GOT3 (cell line): ENCODE data around the gene BPIFB2.

Experiments
- DNase-seq: peaks from one replicate; lab custom pipeline; 2025; ENCODE audit warnings: mixed read lengths; lab: John Stamatoyannopoulos, UW

BPIFB2 gene

GRCh38 chr20:33068251-33068939, 60.9 kb downstream of the BPIFB2 start:
- DNase-seq, result no peak

- DNase-seq, result no peak
Measured at GRCh38 chr20:33069673-33070072, 62.2 kb downstream of the BPIFB2 start.

- no peak for DNase-seq
Measured at GRCh38 chr20:33070111-33071053, 62.9 kb downstream of the BPIFB2 start.

- DNase-seq, result no peak
Measured at GRCh38 chr20:33071198-33071597, 63.7 kb downstream of the BPIFB2 start.

DNA sequence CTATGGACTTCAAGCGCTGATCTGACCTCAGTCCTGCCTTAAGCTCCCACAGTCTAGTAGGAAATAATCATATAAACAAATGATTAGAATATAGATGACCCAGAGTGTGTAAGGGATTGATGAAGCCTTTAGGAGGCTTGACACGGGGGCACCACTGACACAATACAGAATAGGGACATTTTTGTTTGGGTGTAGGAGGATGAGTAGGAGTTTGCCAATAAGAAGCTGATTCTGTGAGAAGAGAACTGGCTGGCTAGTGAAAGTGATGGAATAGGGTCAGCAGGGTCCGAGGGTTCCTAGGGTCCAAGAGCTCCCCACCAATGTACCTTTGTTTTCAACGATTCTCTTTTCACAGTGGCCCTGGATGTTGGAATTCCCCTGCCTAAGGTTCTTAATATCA, 64.9 kb downstream of the BPIFB2 start:
- no peak for DNase-seq

- no peak for DNase-seq
Measured at GRCh38 chr20:33072813-33073212, 65.3 kb downstream of the BPIFB2 start.
